Right atrium auricular region (tissue), 2 donors: Measurements from ENCODE around the gene TGIF1. TPM values are rescaled to one million over a fixed set of nuclear protein-coding genes. Genes with fewer than 3 reads are reported as not detected.
A peak's percentile ranks its signal among the peaks of the same experiment; 100 is the strongest.

Source experiments
- DNase-seq: peaks from one replicate; pipeline ENCODE4 v3.0.0-alpha.2; 2019; ENCODE audit warnings: low spot score
- H3K27ac ChIP-seq, 2 donors: fragments of 200-600 bp; sonication (generic); 1 replicate in 1 of 2; 2 replicates in 1 of 2; pipeline ENCODE4 v1.5.1; 2016 to 2019
- H3K27me3 ChIP-seq, 2 donors: fragments of 200-600 bp; sonication (generic); one replicate each; pipeline versions ENCODE4 v1.5.1 to v1.6.0; 2017 to 2019
- H3K36me3 ChIP-seq: fragments of 200-600 bp; sonication (generic); one replicate; pipeline ENCODE4 v1.5.1; 2016
- H3K4me1 ChIP-seq, 2 donors: fragments of 200-600 bp; sonication (generic); one replicate each; pipeline versions ENCODE4 v1.5.1 to v1.6.0; 2017 to 2019
- H3K4me3 ChIP-seq, 2 donors: fragments of 200-600 bp; sonication (generic); 1 replicate in 1 of 2; 2 replicates in 1 of 2; pipeline ENCODE4 v1.5.1; 2017 to 2019; ENCODE audit warnings: mild to moderate bottlenecking in 1 of 2, moderate library complexity in 1 of 2
- H3K9me3 ChIP-seq, 2 donors: fragments of 200-600 bp; sonication (generic); one replicate each; pipeline ENCODE4 v1.5.1; 2019
- CTCF ChIP-seq, 2 donors: fragments of 200-600 bp; sonication (generic); IDR thresholded peaks; one replicate each; pipeline ENCODE4 v1.5.1; 2019; ENCODE audit warnings: antibody characterized with exemption in 2 of 2
- total RNA-seq, 2 donors: library from RNA; depleted of rRNA; stranded (reverse); fragments of >200 nt; gene quantifications; one replicate each; pipeline ENCODE4 v1.1.0, GENCODE V29; 2016

The TGIF1 gene
- total RNA-seq, 2 donors from 2014 or later, result 32.1 to 44.8 TPM

DNA sequence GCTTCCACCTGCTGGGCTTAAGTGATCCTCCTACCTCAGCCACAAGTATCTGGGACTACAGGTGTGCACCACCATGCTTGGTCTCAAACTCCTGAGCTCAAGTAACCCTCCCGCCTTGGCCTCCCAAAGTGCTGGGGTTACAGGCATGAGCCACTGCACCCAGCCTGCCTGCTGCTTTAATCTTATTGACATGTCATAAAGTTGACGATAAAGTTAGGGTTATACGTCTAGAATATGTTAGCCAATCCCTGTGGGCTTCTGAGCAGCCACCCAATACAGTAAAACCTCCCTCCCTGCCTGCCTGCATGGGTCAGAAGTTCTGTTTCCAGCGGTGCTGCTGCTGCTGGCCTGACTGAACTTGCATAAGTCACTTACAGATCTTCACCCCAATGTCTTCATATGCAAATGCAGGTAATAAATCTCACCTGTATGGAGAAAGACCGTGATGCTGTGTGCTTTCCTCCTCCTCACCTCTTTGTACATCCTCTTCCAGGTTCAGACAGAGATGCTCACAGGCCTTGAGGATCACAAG, 30.1 kb downstream of the TGIF1 start:
- H3K36me3 ChIP-seq, result no peaks in the 10 kb centered on the region
- H3K4me1 ChIP-seq, result no peaks in the 10 kb centered on the region
- DNase-seq, result no peak
- no peaks in the 10 kb centered on the region for H3K27me3 ChIP-seq
- H3K9me3 ChIP-seq, result no peaks in the 10 kb centered on the region
- no peak overlapping the region for H3K27ac ChIP-seq
- no peak for TF ChIP-seq CTCF (IDR thresholded peaks at IDR 0.05)
- H3K4me3 ChIP-seq, result no peak overlapping the region

GRCh38 chr18:3480827-3481573, 31.0 kb downstream of the TGIF1 start:
- Histone ChIP-seq H3K27me3 (no peaks in the 10 kb centered on the region), H3K27ac (no peak overlapping the region), H3K4me1 (no peaks in the 10 kb centered on the region), H3K4me3 (no peak overlapping the region), H3K9me3 (no peaks in the 10 kb centered on the region), H3K36me3 (no peaks in the 10 kb centered on the region)
- no peak for TF ChIP-seq CTCF (IDR thresholded peaks at IDR 0.05)
- no peak for DNase-seq

GRCh38 chr18:3481696-3482210, 31.8 kb downstream of the TGIF1 start:
- no peaks in the 10 kb centered on the region for H3K27me3 ChIP-seq
- H3K27ac ChIP-seq, result no peak overlapping the region
- TF ChIP-seq CTCF (IDR thresholded peaks at IDR 0.05), result peak in 1 of 2 donors; percentile 49
- H3K36me3 ChIP-seq, result no peaks in the 10 kb centered on the region
- no peak overlapping the region for H3K4me3 ChIP-seq
- H3K4me1 ChIP-seq, result no peaks in the 10 kb centered on the region
- no peaks in the 10 kb centered on the region for H3K9me3 ChIP-seq
- DNase-seq, result no peak

DNA sequence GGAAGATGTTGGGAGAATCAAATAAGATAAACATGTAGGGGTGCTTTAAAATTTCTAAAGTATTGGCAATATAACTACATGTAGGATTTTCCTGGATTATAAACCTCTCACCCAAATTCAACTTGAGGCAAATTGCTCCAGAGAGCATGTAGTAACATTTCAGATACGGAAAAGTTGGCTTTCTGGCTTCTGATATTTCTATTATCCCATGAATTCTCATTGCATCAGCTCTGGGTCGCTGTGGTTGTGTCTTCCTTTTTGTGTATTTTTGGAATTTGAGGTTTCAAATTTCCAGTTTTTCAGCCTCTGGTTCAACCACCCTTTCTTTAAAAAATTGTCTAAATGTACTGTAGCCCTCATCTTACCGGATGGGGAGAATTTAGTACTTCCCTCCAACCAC, 32.3 kb downstream of the TGIF1 start:
- no peak for DNase-seq
- Histone ChIP-seq H3K9me3 (no peaks in the 10 kb centered on the region), H3K4me3 (no peak overlapping the region), H3K4me1 (no peaks in the 10 kb centered on the region), H3K36me3 (no peaks in the 10 kb centered on the region), H3K27me3 (no peaks in the 10 kb centered on the region), H3K27ac (no peak overlapping the region)
- TF ChIP-seq CTCF (IDR thresholded peaks at IDR 0.05), result no peak

- Histone ChIP-seq H3K4me1 (no peaks in the 10 kb centered on the region), H3K36me3 (no peaks in the 10 kb centered on the region), H3K27ac (no peak overlapping the region), H3K4me3 (no peak overlapping the region), H3K27me3 (no peaks in the 10 kb centered on the region), H3K9me3 (no peaks in the 10 kb centered on the region)
- no peak for TF ChIP-seq CTCF (IDR thresholded peaks at IDR 0.05)
- DNase-seq, result no peak
Measured at GRCh38 chr18:3485153-3486149, 35.5 kb downstream of the TGIF1 start.
